ENCODE measurements around the gene DLL4. TPM values are rescaled to one million over a fixed set of nuclear protein-coding genes. Genes with fewer than 3 reads are reported as not detected.
"Not testable (repeated sequence)": the region's sequence is repeated elsewhere in the genome, so short reads cannot be mapped to it uniquely, and the experiment has no call there.

The DLL4 gene
- polyA plus RNA-seq, 4 donors, result 6.9 to 8.4 (median 8.0) TPM

DNA sequence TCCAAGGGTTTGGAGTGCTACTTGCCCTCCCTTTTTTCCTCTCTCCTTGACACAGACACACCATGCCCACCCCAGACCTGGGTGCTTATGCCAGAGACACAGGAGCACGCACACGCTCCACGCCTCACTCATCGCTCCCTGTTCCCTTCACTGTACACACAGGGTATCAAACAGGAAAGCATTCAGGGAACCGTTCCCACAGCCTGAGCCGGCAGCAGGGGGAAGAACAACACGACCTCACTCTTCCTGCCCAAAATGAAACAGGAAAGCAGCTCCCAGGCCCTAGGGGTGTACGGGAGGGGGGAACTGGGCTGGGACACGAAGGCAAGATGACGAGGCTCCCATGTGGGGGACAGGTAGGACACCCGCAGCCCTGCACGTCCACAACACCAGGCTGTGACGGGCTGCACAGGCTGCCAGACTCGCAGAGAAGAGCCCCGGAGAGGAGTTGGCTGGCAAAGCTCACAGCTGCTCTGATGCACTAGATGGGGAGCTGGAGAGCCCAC lies 11.2 kb downstream of the DLL4 start:
- no peak for DNase-seq (ENCODE audit: low read depth in 4 of 4, low spot score in 2 of 4)

DNA sequence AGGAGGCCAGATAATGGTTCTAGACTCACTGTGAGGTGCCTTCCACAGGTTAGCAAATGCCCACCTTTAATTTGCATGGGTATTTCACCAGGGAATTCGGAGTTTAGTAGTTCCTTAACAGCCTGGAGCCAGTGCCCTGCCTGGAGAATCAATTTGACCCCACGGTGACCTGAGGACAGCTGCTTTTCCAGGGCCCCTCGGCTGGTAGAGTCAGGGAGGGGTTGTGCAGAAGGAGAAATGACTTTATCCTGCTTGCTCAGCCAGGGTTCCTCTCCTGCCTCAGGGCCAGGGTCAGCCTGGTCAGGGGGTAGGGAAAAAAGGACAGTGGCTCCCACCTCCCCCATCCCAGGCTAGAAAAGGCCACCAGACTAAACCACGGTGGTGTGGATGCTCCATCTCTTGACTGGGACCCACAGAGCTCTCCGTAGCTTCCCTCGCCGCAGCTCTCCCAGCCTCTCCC lies 12.0 kb downstream of the DLL4 start:
- DNase-seq (ENCODE audit: low read depth in 4 of 4, low spot score in 2 of 4), result no peak

DNA sequence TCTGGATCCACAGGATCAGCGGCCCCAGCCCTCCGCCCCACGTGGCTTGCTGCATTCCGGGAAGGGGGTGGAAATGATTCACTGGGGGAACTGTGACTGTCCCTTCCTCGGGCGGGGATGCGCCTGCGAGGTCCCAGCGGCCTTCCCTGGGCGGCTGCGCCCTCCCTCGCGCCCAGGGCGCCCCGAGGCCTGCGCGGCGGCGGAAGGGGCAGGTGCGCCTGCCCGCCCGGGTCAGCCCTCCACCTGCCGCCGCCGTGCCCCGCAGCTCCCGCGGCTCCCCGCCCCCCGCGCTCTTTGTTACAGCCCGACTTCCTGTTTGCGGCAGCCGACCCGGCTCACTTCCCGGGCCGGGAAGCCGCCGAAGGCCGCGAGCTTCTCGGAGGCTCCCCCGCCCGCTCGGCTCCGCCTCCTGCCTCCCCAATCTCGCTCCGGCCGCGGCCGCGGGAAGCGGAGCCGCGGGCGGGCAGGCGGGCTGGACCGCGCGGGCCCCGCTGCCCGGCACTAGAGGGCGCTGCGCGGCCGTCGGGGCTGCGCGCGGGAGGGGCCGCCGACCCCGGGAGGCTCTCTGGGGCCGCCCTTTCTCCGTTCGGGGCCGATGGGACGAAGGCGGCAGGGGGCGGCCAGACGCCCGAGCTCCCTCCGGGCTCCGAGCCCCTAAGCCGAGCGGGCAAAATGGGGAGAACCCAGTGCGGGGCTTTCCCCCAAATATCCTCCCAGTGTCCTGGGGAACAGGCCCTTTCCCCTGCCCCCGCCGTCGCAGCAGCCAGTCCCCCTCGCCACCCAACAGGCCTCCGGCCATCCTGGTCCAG lies 12.6 kb downstream of the DLL4 start:
- peak in 1 of 4 donors; percentile 68 for DNase-seq (ENCODE audit: low read depth in 4 of 4, low spot score in 2 of 4)

DNA sequence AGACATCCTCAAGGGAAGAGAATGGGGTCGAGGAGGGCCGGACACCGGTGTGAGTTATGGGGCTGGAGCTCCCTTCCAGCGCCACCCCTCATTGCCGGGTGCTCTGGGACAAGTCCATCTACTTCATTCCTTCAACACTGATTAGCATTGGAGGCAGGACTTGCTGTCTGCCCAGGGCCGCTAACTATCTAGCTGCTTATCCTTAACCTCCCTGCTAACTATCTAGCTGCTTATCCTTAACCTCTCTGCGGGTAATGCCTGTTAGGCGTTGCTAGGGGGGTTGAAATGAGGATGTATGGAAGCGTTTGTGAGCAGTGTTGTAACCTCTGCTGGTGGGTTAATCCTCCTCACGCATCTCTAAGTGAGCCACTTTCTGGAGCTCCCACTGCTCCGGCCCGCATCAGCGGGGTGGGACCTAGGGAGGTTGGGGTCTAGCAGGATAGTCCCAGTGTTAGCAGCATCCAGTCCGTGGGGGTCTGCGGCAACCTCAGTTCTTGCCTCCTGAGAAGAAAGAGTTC lies 13.3 kb downstream of the DLL4 start:
- DNase-seq (ENCODE audit: low read depth in 4 of 4, low spot score in 2 of 4), result no peak

DNA sequence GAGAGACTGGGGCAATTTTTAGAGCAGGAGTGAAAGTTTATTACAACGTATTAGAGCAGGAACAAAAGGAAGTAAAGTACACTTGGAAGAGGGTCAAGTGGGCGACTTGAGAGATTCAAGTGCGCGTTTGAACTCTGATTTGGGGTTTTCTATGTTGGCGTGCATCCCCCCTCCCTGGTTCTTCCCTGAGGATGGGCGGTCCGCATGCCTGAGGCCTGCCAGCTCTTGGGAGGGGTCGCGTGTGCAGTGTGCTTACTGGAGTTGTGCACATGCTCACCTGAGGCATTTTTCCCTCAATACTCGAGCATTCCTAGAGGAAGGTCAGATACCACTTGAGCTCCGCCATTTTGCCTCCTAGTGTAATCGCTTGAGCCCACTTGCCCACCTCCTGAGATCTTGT lies 13.7 kb downstream of the DLL4 start:
- DNase-seq (ENCODE audit: low read depth in 4 of 4, low spot score in 2 of 4), result no peak

DNA sequence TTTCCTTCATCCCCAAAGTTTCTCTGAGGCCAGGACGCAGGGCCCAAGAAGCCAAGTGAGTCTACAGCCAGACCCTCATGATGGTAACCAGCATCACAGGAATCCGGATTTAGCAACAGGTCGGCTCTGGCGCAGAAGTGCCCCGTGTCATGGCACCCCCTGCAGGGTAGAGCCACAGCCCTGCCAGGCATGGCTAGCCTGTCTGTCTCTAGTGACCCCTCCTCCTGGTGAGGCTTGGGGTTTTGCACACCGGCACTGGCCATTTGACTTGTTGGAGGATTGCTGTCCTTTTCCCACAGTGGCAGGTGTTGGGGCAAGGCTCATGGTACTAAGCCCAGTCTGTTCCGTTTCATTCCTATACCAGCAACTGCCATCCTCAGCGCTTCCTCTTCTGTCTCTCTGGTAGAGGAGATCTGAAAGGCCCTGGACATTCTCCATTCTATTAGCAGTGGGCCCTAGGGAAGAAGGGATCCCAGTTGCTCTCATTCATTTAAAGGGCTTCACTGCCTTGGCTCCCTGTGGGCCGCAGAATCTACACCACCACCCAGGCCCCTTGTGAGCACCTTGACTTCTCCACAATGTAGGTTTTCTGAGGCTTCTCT lies 14.7 kb downstream of the DLL4 start:
- no peak for DNase-seq (ENCODE audit: low read depth in 4 of 4, low spot score in 2 of 4)

DNA sequence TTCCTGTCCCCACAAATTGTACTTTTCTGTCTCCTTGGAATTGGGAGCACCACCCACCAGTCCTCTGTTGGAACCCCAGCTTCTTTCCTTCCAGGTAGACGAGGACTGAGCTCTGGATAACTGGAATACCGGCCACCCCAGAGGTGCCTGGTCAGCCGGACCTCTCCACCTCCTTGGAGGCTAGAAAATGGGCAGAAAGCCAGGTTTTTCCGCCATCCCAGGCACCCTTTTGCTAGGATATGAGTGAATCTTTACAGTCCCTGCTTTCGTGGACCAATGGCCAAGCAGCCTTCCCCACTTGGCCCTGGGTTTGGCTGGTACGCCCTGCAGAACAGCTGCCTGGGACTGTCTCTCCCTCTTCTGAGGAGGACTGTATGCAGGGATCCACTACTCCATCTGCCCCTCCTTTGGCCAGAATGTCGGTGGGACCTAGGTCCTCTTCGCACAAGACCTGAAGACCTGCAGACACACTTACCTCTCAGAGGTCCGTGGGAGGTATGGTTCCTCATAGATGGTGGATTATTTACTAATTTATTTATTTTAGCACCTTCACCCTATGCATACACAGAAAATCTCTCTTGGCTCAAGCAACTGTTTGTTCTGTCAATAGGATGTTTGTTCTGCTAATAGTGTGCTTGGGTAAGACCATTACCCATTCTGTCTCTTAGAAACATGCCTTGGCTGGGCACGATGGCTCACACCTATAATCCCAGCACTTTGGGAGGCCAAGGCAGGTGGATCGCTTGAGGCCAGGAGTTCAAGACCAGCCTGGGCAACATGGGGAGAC lies 15.6 kb downstream of the DLL4 start:
- no peak for DNase-seq (ENCODE audit: low read depth in 4 of 4, low spot score in 2 of 4)

DNA sequence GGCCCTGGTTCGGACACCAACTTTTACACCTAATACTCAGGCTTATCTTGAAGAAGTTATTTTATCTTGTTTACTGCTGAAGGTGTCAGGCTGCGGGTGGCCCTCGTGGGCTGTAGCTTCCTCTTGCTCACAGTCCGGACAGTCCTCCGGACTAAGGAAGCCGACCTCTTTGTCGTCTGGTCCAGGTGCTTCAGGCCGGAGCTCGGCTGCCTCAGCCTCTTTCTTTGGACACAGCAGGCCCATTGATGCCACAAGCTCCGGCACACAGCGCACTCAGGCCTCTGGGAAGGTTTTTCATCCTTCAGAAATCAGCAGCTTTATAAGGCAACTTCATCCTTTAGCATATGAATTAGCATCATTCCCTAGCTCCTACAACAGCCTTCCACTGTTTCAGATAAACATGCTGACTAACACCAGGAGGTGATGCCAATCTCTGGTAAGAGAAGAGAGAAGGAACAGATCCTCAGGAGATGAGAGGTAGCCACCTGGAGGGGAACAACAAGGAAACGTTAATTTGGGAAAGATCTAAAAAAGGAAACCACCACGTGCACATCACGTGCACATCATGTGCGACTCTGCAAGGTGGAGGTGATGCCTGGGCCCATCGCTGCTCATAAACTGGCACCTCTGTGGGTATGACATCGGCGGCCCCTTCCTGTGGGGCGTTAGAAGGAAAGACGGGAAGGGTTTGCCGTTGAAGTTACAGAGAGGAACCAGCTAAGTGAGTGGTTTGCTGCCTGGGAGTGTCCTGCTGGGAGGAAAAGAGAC lies 19.8 kb downstream of the DLL4 start:
- no peak for DNase-seq (ENCODE audit: low read depth in 4 of 4, low spot score in 2 of 4)

DNA sequence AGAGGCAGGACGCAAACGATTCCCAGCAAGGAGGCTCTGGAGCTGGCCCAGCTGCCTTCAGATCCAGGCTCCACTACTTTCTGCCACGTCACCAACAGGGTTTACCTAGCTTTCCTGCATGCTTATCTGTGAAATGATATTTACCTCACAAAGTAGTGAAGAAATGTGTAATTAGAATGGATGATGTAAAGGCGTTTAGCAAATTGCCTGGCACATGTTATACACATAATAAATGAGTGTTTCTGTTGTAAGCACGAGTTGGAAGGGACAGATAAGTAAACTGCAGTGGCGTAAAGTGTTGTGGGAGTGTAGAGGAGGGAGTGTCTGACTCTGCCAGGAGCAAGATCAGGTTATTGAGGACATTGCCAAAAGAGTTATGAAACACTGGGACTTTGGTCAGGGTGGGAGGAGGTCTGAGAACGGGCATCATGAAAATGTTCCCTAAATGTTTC lies 20.6 kb downstream of the DLL4 start:
- DNase-seq (ENCODE audit: low read depth in 4 of 4, low spot score in 2 of 4), result no peak

DNA sequence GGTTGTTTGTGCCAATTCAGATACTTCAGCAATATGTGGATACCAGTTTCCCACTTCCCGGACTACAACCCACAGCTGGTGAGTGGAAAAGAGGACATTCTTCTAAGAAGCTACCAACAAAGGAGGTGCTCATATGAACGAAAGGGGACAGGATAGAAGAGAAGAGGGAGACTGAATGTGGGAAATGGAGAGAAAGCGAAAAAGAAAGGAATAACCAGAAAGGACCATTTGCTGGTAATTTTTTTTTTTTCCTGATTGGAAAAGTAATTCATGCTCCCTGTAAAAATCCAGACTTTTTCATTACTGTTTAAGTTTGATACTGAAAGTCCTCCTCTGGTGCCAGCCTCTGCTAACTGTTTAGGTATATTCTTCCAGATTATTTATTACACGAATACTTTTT lies 22.6 kb downstream of the DLL4 start:
- no peak for DNase-seq (ENCODE audit: low read depth in 4 of 4, low spot score in 2 of 4)

DNA sequence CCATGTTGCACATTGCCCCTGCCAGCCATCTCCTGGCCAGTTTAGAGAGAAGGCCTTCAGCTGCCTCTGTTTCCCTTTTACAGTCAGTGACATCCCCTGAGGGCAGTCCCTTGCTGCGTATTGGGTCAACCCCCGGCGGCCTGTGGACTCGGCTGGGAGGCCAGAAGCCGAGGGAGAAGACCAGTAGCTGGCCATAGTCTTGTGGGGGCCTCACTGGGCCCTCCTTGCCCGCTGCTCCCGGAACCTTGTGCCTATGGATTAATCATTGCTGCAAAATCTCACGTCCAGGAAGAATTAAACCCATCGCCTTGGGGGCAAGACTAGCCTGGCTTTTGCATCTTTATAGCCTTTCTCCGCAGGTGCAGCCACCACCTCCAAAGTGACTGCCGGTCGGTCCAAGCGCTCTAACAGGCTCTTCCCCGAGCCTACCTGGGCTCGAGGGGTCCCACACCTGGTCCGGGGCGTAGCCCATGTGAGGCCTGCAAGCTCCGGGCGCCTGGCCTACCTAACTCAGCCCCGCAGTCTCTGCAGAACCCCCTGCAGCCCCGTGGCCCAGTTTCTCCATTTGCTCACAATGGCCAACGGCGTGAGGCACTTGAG lies 23.3 kb downstream of the DLL4 start:
- DNase-seq (ENCODE audit: low read depth in 4 of 4, low spot score in 2 of 4), result no peak

DNA sequence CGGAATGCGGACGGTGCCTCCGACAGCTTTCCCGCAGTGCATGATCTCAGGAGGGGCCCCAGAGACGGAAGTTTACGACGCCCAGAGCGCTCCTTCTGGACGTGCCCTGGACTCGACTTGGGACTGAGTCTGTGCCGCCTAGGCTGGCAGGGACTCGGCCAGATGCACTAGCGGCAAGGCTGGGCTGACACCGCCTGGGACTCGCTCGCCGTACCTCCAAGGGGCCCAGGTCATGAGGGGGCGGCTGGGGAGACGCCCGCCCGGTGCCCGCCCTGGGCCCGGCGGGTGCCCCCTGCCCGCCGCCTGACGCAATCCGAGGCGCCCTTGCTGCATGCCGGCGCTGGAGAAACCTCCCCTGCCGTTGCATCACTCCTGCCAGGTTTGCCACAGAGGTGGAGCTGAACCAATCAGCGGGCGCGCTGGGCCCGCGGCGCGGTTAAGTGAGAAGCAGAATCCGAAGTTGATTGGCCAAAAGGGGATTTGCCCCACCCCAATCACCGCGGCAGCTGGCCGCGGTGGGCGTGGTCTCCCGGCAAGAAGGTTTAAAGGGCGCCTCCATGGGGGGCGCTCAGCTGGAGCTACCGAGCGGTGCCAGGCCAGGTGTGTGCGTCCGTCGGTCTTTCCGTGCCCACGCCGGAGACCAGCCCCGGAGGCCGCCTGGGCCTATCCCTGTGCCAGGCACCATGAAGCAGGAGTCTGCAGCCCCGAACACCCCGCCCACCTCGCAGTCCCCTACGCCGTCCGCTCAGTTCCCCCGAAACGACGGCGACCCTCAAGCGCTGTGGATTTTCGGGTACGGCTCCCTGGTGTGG lies 24.0 kb downstream of the DLL4 start, which contains the start of gene CHAC1:
Gene CHAC1, plus strand, starts transcription at position 571 of the 812 bp plus-strand sequence. Its CDS starts 113 bp downstream, at position 684.
- peak in 3 of 4 donors; percentile 82 to 85 (median 85) for DNase-seq (ENCODE audit: low read depth in 4 of 4, low spot score in 2 of 4)

DNA sequence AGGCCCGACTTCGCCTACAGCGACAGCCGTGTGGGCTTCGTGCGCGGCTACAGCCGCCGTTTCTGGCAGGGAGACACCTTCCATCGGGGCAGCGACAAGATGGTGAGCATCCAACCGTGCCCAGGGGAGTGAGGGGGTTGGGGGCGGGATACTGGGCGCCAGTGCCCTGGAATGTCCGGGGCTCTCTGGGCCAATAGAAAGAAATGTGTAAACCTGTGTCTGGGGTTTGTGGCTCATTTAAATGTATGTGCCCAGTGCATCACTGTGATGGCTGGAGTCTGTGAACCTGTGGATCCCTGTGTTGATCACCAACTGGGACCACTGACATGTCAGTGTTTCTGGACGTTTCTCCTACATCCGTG lies 24.6 kb downstream of the DLL4 start:
- DNase-seq (ENCODE audit: low read depth in 4 of 4, low spot score in 2 of 4), result no peak

DNA sequence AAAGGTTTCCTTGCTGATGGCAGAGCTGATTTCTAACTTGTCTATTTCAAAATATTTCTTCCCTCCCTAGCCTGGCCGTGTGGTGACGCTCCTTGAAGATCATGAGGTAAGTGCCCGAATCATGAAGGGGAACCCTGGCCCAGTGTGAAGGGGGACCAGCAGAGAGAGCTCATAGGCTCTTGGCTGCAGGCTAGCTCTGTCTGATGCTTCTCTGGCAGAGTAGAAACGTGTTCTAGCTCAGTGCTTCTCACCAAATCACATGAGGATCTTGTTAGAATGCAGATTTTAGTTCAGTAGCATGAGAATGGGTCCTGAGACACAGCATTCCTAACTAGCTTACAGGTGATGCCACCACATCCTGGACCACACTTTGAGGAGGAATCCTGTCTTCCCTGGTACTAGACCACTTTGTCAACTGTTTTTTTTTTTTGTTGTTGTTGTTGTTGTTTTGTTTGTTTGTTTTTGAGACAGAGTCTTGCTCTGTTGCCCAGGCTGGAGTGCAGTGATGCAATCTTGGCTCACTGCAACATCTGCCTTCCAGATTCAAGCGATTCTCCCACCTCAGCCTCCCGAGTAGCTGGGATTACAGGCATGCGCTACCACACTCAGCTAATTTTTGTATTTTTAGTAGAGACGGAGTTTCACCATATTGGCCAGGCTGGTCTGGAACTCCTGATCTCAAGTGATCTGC lies 25.2 kb downstream of the DLL4 start:
- not testable (repeated sequence) for DNase-seq (ENCODE audit: low read depth in 4 of 4, low spot score in 2 of 4)

DNA sequence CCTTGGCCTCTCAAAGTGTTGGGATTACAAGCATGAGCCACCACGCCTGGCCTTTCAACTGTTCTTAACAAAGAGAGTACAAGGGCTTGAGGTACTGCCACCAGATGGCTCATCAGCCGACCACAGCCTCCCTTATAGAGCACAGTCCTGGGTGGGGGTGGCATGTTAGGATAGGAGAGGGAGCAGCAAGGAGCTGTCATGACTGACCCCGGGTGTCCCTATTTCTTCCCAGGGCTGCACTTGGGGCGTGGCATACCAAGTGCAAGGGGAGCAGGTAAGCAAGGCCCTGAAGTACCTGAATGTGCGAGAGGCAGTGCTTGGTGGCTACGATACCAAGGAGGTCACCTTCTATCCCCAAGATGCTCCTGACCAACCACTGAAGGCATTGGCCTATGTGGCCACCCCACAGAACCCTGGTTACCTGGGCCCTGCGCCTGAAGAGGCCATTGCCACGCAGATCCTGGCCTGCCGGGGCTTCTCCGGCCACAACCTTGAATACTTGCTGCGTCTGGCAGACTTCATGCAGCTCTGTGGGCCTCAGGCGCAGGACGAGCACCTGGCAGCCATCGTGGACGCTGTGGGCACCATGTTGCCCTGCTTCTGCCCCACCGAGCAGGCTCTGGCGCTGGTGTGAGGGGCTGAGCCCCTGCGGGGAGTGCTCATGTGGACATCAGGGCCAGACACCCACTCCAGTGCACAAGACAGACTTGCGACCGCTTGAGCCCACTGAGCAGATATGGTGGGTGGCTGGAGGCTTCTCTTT lies 26.2 kb downstream of the DLL4 start:
- no peak for DNase-seq (ENCODE audit: low read depth in 4 of 4, low spot score in 2 of 4)

DNA sequence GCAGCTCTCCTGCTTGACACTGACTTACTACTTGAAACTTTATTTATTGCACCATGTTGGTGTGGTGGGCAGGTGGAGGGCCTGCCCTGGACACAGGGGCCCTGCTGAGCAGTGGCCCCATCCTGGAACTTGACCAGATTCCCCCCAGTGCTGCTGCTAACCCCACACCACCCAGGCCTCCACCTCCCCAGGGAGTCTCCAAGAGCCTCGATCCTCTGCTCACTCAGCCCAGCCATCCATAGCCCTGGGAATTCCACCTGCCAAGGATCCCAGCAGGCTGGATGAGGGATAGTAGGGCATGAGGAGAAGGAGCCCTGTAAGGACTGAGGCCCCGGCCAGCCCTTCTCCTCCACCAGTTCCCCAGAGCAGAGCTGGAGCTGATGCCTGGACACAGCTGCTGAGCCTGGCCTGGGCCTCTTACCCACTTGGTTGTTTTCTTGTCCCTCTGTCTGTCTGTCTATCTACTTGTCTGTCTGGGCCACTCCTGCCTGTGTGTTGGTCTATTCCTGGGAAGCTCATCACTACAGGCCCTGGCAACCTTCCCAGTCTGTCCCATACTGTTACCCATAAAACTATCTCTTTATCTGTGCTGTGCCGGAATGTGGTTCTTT lies 26.9 kb downstream of the DLL4 start:
- DNase-seq (ENCODE audit: low read depth in 4 of 4, low spot score in 2 of 4), result no peak

DNA sequence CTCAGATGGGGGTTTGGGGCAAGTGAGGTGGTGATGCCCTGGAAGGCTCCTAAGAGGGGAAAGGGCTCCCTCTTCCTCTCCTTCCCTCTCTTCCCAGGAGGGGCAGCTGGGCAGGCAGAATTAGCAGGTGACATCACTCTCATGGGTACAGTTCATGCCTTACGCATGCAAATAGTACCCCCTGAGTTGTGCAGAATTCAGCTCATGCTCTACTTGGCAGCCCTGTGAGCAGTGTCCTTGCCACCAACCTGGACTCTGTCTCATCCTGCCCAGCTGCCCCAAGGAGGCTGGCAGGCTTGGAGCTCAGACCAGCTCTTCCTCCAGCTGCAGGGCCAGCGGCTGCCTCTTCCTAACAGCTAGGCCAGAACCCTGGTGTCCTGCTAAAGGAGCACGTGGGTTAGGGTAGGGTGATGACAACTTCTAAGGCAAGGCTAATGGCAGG lies 27.4 kb downstream of the DLL4 start:
- DNase-seq (ENCODE audit: low read depth in 4 of 4, low spot score in 2 of 4), result no peak
